NCI-H146 treated with DMSO at 0.1 percent for 48 hours (cell line): ENCODE results near the gene PIWIL4.
"Not testable (repeated sequence)": the region's sequence is repeated elsewhere in the genome, so short reads cannot be mapped to it uniquely, and the experiment has no call there.

Experiments
- DNase-seq: peaks from one replicate; lab custom pipeline; 2025; ENCODE audit not compliant: unreplicated experiment; lab: John Stamatoyannopoulos, UW

PIWIL4 gene

GRCh38 chr11:94635072-94635471 is 67.9 kb downstream of the PIWIL4 start:
- no peak for DNase-seq

- no peak for DNase-seq
These were observed 69.3 kb downstream of the PIWIL4 start for GRCh38 chr11:94636388-94636949.

DNA sequence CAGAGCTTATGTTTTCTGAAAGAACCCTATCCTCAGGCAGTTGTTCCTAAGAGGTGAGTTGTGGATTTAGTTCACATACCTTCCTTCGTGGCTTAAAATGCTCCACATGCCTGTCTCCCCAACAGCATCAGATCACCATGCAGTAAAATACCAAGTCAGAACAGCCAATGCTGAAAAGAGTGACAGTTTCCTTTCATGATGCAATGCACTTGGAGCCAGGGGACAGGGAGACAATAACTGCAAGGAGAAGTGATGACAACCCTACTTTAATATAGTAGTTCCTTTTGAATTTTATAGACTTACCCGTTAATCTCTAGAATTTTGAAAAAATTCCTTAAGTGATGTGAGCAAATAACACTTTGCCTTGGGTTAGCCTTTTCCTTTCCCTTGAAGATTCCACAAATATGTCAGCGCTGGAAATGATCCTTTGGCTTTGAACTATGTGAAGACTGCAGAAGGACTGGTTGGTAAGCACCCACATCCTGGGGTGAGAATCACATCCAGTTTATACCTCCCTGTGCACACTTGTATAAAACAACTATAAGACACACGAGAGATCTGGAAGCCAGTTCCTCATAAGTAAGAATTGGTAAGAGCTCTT is 71.2 kb downstream of the PIWIL4 start:
- no peak for DNase-seq

- DNase-seq, result no peak
These were observed 71.8 kb downstream of the PIWIL4 start for GRCh38 chr11:94638902-94639373.

DNA sequence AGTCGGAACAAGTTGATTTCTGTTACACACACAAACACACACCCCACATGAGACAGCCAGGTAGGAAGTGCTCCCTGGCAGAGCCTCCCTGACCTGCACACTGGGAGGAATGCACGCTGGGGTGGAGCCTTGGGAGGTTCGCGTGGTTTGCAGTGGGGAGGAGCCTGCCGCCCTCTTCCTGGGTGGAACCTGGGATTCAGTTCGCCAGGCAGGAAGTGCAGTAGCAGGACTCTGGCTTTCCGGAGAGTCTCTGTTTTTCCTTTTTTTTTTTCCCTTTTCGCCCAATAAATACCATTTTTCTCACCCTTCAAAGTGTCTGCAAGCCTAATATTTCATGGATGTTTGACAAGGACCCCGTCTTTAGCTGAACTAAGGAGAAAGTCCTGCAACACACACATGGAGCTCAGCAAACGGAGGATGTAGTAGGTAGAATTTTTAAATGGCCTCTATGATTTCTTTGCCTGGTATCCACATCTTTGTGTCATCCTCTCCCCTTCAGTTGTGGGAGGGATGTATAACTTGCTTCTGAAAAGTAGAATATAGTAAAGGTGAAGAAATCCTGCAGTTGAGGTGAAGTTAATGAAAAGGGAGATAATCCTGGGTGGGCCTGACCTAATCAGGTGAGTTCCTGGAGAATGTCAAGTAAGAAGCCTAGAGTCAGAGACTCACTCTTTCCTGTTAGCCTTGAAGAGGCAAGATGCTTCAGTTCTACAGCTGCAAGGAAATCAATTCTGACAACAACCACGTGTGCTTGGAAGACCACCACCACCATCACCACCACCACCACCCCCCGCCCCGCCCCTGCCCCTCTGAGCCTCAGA is 72.9 kb downstream of the PIWIL4 start:
- DNase-seq, result no peak

DNA sequence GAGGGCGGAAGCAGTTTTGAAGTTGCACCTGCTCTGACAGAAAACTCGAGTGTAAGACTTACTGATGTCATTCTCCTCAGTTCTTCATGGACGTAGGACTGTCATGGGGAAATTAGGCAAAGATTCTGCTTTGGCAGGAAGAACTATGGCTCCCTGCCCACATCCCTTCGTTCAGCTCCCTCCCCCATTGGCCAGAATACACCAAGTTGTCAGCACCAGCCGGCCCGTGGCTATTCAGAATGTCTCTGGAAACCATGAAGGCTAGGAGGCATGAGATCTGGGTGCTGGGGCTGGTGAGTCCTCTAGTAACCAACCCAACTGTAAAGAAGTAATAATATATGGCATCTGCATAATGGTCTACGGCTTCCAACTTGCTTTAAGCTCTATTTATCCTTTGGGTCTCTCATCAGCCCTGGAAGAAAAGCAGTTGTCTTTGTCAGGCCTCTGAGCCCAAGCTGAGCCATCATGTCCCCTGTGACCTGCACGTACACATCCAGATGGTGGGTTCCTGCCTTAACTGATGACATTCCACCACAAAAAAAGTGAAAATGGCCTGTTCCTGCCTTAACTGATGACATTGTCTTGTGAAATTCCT is 74.1 kb downstream of the PIWIL4 start:
- no peak for DNase-seq

DNA sequence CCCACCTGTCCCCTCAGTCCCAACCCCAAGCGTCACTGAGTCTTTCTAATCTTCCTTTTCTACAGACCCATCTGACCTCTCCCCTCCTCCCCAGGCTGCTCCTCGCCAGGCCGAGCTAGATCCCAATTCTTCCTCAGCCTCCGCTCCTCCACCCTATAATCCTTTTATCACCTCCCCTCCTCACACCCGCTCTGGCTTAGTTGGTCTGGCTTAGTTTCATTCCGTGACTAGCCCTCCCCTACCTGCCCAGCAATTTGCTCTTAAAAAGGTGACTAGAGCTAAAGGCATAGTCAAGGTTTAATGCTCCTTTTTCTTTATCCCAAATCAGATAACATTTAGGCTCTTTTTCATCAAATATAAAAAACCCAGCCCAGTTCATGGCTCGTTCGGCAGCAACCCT is 76.0 kb downstream of the PIWIL4 start:
- not testable (repeated sequence) for DNase-seq

- DNase-seq, result peak; percentile 15
These were observed 80.8 kb downstream of the PIWIL4 start for GRCh38 chr11:94647926-94648325.

DNA sequence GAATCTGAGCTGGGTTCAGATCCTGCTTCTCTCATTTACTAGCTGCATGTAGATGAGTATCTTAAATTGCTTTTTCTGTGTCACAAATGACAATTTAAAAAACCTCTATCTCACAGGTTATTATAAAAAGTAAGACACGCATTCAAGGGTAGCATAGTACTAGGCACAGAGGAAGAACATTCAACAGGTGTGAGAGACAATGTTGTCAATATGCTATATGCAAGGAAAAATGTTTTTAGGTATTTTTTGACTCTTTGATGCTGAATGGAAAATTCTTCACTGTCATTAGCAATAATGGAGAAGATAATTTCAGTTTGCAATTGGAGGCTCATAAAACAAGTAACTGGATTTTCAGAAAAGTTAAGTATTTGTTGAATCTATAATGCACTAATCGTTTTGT is 81.6 kb downstream of the PIWIL4 start:
- DNase-seq, result no peak

GRCh38 chr11:94649254-94649653 is 82.1 kb downstream of the PIWIL4 start:
- no peak for DNase-seq

DNA sequence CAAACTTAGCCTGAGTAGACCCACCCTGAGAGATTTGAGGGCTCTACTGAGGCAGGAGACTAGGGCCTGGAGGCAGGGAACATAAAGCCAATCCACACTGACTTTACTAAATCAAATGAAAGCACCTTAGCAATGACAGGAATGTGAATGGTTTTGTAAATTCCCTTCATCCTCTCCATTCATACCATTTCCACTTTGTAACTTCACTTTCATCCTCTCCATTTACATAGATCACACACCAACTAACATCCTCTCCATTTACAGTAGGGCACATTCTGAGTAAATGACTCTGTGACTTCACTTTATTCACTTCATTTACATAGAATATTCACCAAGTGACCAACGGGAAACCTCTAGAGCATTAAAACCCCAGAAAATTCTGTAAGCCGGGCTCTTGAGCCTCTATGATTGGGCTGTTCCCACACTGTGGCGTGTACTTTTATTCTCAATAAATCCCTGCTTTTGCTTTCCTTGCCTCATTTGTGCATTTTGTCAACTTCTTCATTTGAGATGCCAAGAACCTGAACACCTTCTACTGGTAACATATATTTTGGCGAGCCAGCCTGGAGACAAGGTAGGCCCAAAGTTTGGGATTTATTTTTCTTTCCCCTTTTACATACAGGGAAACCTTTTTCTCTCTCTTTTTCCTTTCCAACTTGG is 82.9 kb downstream of the PIWIL4 start:
- DNase-seq, result no peak

DNA sequence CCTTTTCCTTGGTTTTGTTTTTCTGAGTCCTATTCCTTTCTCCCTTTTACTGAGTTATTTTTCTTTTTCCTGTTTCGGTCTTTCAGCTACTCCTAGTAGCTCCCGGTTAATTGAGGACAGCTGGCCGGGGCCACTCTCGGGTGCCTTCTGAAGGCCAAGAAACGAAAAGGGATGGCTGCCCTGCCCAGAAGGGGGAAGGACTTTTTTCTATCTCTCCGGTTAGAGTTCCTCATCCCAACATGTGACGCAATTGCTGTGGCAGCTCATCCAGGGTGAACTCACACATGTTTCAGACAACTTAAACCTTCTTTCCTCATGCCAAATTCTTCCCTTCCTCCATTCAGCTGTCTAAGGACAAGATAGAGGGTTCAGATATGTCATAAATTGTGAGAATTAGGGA is 83.6 kb downstream of the PIWIL4 start:
- no peak for DNase-seq

GRCh38 chr11:94652735-94653284 is 85.6 kb downstream of the PIWIL4 start:
- no peak for DNase-seq

DNA sequence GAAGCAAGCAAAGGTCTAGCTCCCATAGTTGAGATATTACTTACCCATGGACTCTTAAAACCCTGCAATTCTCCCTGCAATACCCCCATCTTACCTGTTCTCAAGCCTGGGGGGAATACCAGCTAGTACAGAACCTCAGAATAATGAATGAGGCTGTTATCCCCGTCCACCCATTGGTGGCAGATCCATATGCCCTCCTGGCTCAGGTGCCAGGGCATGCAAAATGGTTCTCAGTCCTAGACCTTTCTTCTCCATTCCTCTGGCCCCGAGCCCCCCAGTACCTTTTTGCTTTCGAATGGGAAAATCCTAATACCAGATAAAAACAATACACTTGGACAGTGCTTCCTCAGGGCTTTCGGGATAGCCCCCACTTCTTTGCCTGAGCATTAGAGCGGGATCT is 86.4 kb downstream of the PIWIL4 start:
- no peak for DNase-seq

- DNase-seq, result no peak
These were observed 87.0 kb downstream of the PIWIL4 start for GRCh38 chr11:94654201-94654600.

GRCh38 chr11:94655291-94655690 is 88.1 kb downstream of the PIWIL4 start:
- DNase-seq, result no peak

DNA sequence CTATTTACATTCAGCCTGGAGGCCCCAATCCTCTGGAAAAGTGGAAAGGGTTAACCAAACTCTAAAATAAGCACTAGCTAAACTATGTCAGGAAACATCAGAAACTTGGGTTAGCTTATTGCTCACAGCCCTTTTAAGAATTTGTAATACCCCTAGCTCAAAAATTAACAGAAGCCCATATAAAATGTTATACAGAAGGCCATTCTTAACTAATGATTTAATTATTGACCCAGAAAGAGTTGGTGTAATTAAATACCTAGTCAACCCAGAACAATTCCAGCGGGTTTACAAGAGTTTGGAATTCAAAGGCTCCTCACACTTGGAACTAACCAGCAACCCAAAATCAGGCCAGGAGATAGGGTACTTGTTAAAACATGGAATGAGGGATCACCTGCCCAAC is 88.8 kb downstream of the PIWIL4 start:
- DNase-seq, result no peak

DNA sequence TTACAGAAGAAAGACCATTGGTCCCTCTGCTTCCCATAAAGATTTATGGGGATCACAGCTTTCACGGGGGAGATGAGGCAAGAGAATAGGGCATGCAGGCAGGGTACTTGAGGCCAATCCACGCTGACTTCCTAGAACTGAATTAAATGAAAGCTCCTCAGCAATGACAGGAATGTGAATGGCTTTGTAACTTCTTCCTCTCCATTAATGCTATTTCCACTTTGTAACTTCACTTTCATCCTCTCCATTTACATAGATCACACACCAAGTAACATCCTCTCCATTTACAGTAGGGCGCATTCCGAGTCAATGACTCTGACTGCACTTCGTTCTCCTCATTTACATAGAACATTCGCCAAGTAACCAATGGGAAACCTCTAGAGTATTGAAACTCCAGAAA is 89.8 kb downstream of the PIWIL4 start:
- no peak for DNase-seq

GRCh38 chr11:94657629-94658028 is 90.5 kb downstream of the PIWIL4 start:
- no peak for DNase-seq

DNA sequence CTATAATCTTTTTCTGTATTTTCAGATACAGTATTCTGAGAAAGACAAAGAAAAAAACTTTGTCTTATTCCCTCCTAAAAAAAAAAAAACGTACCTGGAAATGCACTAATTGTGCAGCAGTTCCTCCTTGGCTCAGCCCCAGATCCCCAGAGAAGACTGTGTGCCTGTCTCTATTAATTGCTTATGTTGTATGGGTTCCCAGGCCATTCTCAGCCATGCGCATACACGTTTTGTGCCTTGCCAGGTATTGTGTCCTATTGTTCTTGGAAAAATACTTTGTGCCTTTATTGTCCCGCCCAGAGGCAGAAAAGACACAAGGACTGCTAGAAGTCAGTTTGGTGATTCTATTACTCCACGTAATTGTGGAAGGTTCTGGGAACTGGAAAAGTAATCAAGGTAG is 91.2 kb downstream of the PIWIL4 start:
- no peak for DNase-seq

GRCh38 chr11:94658888-94659287 is 91.7 kb downstream of the PIWIL4 start:
- DNase-seq, result no peak
